Memory B cell (primary cell): ENCODE data around the gene NPC1L1.
"Not testable (repeated sequence)": the region's sequence is repeated elsewhere in the genome, so short reads cannot be mapped to it uniquely, and the experiment has no call there.

Experiments
- ATAC-seq: fragments of 150-1000 bp; cut with Tn5 transposase; 2 replicates; pipeline ENCODE4 v1.10.0; 2021; ENCODE audit warnings: low read depth, mild to moderate bottlenecking, moderate library complexity
- DNase-seq, 2 donors: peaks; one replicate each; pipeline ENCODE4 v3.0.0; 2022; ENCODE audit warnings: low spot score in 2 of 2
- H3K27ac Mint-ChIP-seq: one replicate; pipeline ENCODE4 v1.8.0; 2022; ENCODE audit warnings: mild to moderate bottlenecking, moderate library complexity, mixed read lengths
- H3K27me3 Mint-ChIP-seq: one replicate; pipeline ENCODE4 v1.8.0; 2022; ENCODE audit warnings: mixed read lengths
- H3K36me3 Mint-ChIP-seq: one replicate; pipeline ENCODE4 v1.8.0; 2022; ENCODE audit warnings: mild to moderate bottlenecking, mixed read lengths
- H3K4me1 Mint-ChIP-seq: one replicate; pipeline ENCODE4 v1.8.0; 2022; ENCODE audit warnings: mixed read lengths
- H3K4me3 Mint-ChIP-seq: one replicate; pipeline ENCODE4 v1.8.0; 2022; ENCODE audit warnings: mild to moderate bottlenecking, moderate library complexity, mixed read lengths
- H3K9me3 Mint-ChIP-seq: one replicate; pipeline ENCODE4 v1.8.0; 2022; ENCODE audit warnings: mixed read lengths

The NPC1L1 gene

DNA sequence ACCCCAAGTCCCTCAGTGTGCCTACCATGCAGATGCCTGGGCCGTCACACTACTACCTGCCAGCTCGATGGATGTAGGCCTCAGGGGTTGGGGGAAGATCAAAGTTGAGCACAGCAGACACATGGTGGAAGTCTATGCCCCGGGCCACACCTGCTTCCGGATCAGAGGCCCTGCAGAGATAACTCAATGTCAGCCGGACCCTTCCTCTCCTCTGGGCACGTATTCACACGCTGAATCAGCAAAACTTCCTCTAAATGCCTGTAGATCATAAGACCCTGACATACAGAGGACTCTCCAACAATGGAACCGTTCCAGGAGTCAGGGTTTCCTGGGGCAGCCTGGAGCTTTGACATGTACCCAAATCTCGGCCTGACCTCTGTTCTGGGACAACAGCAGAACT lies 28.8 kb upstream of the NPC1L1 start:
- Mint-ChIP-seq H3K27me3 (no peaks in the 10 kb centered on the region), H3K27ac (no peak overlapping the region), H3K9me3 (no peaks in the 10 kb centered on the region), H3K4me1 (peaks cover 25% of the 10 kb centered on the region), H3K4me3 (no peak overlapping the region), H3K36me3 (peaks cover 29% of the 10 kb centered on the region)
- ATAC-seq (no peak), DNase-seq (no peak)

DNA sequence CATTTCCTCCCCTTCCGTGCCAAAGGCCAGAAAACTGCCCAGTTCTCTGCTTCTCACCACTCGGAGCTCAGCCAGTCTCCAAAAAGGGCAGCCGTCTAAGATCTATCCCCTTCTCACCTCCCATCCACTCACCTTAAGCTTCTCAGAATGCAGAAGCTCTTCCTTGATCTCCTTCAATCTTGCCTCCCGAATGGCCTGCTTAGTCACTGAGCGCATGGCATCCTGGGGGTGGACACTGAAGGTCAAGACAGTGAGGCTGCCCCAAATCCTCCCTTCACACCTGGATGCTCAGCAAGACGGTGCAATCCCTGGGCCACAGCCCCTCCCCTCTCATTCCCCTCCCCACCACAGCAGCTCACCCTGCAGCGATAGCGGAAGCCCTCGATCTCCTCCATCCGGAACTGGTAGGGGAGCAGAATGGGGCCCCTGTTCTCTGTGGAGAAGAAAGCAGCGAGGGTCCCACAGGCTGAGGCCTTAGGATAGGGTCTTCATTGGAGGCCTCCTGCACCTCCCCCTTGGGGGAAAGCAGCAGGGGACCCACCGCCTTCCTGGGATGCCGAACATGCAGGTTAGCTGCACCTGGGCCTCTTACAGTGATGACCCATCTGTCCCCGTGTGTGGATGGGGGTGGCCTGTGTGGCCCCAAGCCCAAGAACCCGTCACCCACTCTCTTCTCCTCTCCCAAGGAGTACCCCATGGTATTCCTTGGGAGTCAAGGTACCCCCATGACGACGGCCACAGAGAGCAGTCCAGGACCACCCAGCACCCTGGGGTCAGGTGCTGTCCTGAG lies 27.8 kb upstream of the NPC1L1 start:
- H3K27me3 Mint-ChIP-seq = no peaks in the 10 kb centered on the region
- H3K4me3 Mint-ChIP-seq = no peak overlapping the region
- ATAC-seq (no peak), DNase-seq (no peak)
- no peak overlapping the region for H3K27ac Mint-ChIP-seq
- H3K9me3 Mint-ChIP-seq = no peaks in the 10 kb centered on the region
- H3K4me1 Mint-ChIP-seq = peaks cover 16% of the 10 kb centered on the region
- H3K36me3 Mint-ChIP-seq = peaks cover 32% of the 10 kb centered on the region

DNA sequence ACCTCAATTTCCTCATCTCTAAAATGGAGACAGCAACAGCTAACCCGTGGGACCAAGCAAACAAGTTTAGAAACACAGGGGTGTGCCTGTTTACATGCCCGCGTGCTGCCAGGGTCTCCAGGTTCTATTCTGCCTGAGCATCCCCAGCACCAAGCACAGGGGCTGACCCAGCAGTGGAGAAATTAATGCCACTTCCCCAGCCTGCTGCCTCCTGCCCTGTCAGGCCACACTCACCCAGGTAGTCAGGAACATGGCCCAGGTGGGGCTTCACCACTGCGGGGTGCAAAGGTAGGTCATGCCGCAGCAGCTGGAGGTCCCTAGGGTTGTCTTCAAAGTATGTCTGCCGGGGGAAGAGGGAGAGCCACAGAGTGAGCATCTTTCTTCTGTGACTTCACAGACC lies 26.8 kb upstream of the NPC1L1 start:
- H3K9me3 Mint-ChIP-seq = no peaks in the 10 kb centered on the region
- H3K27me3 Mint-ChIP-seq = no peaks in the 10 kb centered on the region
- DNase-seq (no peak), ATAC-seq (no peak)
- H3K27ac Mint-ChIP-seq = no peak overlapping the region
- H3K4me3 Mint-ChIP-seq = no peak overlapping the region
- peaks cover 15% of the 10 kb centered on the region for H3K4me1 Mint-ChIP-seq
- H3K36me3 Mint-ChIP-seq = peaks cover 32% of the 10 kb centered on the region

DNA sequence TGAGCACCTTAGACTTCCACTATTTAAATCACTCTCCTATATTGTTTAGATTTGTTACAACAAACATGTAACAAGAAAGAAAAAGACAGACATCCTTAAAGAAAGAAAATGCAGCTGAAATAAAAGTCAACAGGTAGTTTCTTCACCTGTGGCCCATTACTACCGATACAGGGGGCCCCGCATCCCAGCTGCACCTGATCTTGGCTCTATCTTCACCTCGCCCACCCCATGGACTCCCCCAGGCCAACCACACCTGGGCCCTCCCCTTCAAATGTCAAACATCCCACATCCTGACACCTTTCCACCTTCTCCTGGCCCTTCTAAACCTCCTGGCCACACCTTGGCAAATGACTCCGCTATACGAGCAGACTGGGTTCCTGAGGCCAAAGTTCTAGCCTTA lies 25.6 kb upstream of the NPC1L1 start:
- no peak for DNase-seq
- peaks cover 32% of the 10 kb centered on the region for H3K36me3 Mint-ChIP-seq
- H3K27me3 Mint-ChIP-seq = no peaks in the 10 kb centered on the region
- peaks cover 9% of the 10 kb centered on the region for H3K4me1 Mint-ChIP-seq
- no peak for ATAC-seq
- H3K9me3 Mint-ChIP-seq = no peaks in the 10 kb centered on the region
- no peak overlapping the region for H3K27ac Mint-ChIP-seq
- H3K4me3 Mint-ChIP-seq = no peak overlapping the region

DNA sequence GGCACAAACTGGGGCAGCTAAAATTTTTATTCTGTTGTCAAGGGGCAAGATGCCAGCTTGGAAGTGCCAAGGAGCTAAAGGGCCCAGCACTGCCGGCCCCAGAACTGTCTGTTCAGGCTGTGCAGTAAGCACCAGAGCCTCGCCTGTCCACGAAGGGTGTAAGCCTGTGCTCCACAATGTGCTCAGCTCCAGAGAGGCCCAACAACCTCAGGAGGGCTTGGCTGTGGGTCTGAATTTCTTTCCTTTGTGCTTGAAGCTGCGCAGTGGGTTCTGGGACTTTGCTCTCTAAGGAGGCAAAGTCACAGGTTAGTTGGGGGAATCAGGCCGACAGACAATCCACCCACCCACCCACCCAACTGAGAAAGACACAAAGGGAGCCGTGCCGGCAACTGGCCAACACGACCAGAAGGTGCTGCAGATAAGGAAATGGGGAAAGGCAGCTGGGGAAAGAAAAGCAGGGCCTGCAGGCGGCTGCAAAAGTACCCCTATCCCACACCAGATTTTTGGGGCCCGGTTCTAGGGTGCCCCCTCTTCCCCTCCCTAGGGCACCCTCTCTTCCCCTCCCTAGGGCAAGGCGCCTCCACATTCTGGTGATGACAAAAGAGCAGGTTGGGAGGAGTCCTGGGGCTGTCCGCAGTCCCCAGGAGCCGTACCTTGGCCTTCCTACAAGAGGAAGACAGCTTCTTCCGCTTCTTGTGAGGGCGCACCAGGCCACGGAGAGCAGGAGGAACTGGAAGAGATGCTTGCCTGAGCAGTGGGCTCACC lies 24.8 kb upstream of the NPC1L1 start:
- H3K4me3 Mint-ChIP-seq = no peak overlapping the region
- H3K27me3 Mint-ChIP-seq = no peaks in the 10 kb centered on the region
- H3K36me3 Mint-ChIP-seq = peaks cover 32% of the 10 kb centered on the region
- ATAC-seq (peak; percentile 46), DNase-seq (no peak)
- no peak overlapping the region for H3K27ac Mint-ChIP-seq
- H3K9me3 Mint-ChIP-seq = no peaks in the 10 kb centered on the region
- peaks cover 9% of the 10 kb centered on the region for H3K4me1 Mint-ChIP-seq

DNA sequence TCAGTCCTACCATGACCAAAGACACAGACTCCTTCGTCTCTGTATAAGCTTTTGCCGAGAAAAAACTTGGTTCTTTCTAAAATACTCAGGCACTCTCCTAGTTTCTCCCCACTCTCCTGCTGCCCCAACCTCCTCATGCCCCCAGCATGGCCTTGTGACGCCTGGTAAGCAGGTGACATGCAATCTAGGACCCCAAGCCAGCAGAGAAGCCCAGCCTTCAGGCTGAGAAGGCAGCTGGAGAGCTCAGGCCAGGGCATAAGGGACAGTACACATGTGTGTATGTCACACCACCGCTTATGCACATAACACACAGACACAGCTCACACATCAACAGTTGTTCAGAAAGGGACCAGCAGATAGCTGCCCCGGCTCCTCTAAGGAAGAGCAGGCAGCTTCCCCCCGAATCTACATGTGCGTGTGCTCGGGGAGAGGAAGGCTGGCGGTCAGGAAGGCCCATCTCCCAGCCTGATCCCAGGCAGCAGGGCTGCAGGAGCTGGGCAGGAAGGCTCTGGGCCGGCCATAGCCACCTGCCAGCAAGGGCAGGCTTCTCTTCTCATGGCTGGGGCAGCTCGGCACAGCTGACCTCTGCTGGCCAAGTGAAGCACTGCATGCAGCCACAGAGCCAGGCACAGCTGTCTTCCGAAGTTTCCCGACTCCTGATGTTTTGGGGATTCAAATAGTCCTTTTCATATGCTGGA lies 24.1 kb upstream of the NPC1L1 start:
- no peaks in the 10 kb centered on the region for H3K27me3 Mint-ChIP-seq
- peaks cover 9% of the 10 kb centered on the region for H3K4me1 Mint-ChIP-seq
- DNase-seq (peak; percentile 56 to 72), ATAC-seq (peak; percentile 94)
- H3K4me3 Mint-ChIP-seq = no peak overlapping the region
- H3K9me3 Mint-ChIP-seq = no peaks in the 10 kb centered on the region
- H3K27ac Mint-ChIP-seq = peak overlapping the region; percentile 45
- H3K36me3 Mint-ChIP-seq = peaks cover 32% of the 10 kb centered on the region

DNA sequence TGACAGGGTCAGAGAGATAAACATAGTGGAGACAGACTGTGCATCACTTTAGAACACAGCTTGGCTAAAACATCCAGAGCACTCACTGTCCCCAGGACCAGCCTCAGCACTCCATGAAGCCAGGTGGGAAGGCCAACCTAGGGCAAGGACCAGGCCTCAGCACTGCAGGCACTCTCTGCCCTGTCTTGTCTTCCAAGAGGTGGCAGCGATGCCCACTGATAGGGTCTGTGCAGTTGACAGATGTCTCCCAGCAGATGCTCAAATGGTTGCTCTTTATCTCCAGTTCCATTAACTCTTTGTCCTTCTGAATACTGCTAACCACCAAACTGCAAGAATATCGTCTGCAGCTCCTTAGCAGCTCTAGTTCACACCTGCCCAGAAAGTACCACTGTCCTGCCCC lies 23.5 kb upstream of the NPC1L1 start:
- Mint-ChIP-seq H3K27ac (no peak overlapping the region), H3K27me3 (no peaks in the 10 kb centered on the region)
- no peak for ATAC-seq

DNA sequence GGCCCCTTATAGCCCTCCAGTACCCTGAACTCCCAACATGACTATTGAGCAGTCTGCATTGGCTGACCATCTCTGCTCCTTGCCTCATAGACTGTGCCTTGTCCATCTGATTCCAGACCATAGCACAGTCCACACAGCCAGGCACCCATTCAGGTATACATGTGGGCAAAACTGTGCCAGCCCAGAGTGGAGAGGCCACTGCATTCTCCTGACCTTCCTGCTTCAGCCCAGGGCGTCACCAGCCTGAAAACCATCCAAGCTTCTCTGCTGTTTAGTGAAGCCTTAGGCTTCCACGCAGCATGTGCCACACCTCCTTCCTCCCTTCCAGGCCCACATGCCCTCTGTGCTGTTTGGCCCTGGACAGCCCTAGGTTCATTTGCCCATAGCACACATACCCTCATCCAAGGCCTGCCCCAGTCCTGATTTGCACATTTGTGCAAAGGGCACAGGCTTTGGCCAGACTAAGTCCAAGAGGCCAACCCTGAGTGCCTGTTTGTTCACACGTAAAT lies 22.1 kb upstream of the NPC1L1 start:
- H3K27me3 Mint-ChIP-seq = no peaks in the 10 kb centered on the region
- H3K27ac Mint-ChIP-seq = peak overlapping the region; percentile 35
- DNase-seq = no peak
- no peak for ATAC-seq
- H3K4me3 Mint-ChIP-seq = no peak overlapping the region
- H3K9me3 Mint-ChIP-seq = no peaks in the 10 kb centered on the region
- H3K4me1 Mint-ChIP-seq = peaks cover 9% of the 10 kb centered on the region
- peaks cover 17% of the 10 kb centered on the region for H3K36me3 Mint-ChIP-seq

More for the DNA sequence above, 23.5 kb upstream of the NPC1L1 start:
- Mint-ChIP-seq H3K4me3 (no peak overlapping the region), H3K36me3 (peaks cover 28% of the 10 kb centered on the region), H3K9me3 (no peaks in the 10 kb centered on the region), H3K4me1 (peaks cover 9% of the 10 kb centered on the region)
- no peak for DNase-seq

DNA sequence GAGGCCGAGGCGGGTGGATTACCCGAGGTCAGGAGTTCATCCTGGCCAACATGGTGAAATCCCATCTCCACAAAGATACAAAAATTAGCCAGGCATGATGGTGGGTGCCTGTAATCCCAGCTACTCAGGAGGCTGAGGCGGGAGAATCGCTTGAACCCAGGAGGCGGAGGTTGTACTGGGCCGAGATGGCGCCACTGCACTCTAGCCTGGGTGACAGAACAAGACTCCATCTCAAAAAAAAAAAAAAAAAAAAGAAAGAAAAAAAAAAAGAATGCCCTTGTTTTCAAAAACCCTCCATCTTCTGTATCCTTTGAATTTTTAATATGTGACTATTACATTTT lies 21.5 kb upstream of the NPC1L1 start:
- DNase-seq, H3K4me3 Mint-ChIP-seq, H3K27ac Mint-ChIP-seq, H3K27me3 Mint-ChIP-seq, H3K4me1 Mint-ChIP-seq, ATAC-seq, H3K9me3 Mint-ChIP-seq: not testable (repeated sequence)
- peaks cover 14% of the 10 kb centered on the region for H3K36me3 Mint-ChIP-seq

DNA sequence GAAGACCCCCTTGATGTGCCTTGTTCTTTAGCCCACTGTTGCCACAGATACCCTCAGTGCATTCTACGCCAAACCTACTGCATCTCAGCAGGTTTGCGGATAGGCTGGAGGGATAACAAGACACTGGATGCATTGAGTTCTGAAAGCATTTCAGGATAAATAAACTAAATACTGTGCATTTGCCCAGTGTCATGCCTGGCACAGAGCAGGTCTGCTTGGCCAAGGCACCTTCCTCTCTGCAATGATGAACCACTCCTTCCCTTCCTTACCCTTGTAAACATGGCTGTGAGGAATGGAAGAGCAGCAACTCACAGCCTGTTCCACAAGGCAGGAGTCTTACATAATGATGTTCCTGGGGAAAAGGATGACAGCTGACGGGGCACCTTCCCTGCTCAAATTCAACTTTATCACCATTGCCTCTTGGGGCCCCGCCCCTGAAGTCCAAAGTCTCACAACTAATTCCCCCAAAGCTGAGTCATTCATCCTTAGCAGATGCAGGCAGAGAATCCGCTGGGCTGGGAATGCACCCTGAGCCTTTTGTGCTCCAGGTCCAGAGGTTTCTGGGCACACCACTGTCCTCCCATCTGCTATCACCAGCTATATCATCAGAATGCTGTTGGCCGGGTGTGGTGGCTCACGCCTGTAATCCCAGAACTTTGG lies 21.0 kb upstream of the NPC1L1 start:
- DNase-seq = no peak
- Mint-ChIP-seq H3K27me3 (peaks cover 2% of the 10 kb centered on the region), H3K9me3 (no peaks in the 10 kb centered on the region), H3K4me1 (peaks cover 5% of the 10 kb centered on the region), H3K27ac (no peak overlapping the region), H3K4me3 (no peak overlapping the region), H3K36me3 (peaks cover 9% of the 10 kb centered on the region)
- no peak for ATAC-seq

DNA sequence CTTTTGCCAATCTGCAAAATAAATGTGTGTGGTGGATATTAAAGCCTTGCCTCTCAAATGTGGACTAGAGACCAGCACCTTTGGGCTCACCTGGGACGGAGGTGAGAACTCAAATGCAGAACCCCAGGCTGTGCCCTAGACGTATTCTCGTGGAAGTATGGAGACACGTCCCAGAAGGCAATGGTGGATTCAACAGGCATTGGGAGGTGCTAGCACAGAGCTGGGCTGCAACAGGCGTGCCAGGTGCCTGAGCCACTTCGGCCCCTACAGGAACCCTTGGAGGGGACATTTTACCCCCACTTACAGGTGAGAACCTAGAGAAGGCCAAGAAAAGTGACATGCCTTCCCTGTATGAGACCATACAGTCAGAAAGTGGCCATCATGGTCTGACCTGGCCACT lies 20.4 kb upstream of the NPC1L1 start:
- Mint-ChIP-seq H3K4me1 (peaks cover 3% of the 10 kb centered on the region), H3K27ac (no peak overlapping the region), H3K36me3 (peaks cover 8% of the 10 kb centered on the region), H3K9me3 (no peaks in the 10 kb centered on the region), H3K4me3 (no peak overlapping the region), H3K27me3 (peaks cover 2% of the 10 kb centered on the region)
- no peak for DNase-seq
- ATAC-seq = no peak

DNA sequence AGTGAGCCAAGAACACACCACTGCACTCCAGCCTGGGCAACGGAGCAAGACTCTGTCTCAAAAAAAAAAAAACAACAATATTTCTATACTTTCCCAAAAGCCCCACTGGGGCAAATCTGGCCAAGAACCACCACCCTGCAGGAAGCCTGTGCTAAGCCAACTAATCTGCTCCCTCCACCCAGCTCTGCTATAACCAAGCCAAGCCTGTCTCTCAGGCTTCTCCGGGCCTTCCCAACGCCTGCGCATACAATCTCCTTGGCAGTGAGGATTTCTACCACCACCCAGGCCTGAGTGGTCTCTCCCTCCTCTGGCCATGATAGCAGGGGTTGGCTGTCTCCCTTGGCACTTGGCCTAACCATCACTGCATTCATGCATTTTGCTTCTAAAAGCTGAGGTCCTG lies 18.4 kb upstream of the NPC1L1 start:
- ATAC-seq (no peak), DNase-seq (no peak)
- no peak overlapping the region for H3K4me3 Mint-ChIP-seq
- no peaks in the 10 kb centered on the region for H3K36me3 Mint-ChIP-seq
- H3K9me3 Mint-ChIP-seq = no peaks in the 10 kb centered on the region
- H3K27me3 Mint-ChIP-seq = peaks cover 2% of the 10 kb centered on the region
- H3K27ac Mint-ChIP-seq = no peak overlapping the region
- peaks cover 3% of the 10 kb centered on the region for H3K4me1 Mint-ChIP-seq

DNA sequence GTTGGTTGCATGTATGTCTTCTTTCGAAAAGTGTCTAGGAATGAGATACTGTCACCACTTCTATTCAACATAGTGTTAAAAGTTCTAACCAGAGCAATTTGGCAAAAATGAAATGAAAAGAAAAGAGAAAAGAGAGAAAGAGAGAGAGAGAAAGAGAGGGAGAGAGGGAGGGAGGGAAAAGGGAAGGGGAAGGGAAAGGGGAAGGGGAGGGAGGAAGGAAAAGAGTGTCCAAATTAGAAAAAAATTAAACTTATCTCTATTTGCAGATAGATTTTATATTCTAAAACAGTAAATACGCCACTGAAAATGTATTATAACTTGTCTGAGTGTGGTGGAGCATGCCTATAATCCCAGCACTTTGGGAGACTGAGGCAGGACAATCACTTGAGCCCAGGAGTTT lies 16.4 kb upstream of the NPC1L1 start:
- H3K4me3 Mint-ChIP-seq = no peak overlapping the region

DNA sequence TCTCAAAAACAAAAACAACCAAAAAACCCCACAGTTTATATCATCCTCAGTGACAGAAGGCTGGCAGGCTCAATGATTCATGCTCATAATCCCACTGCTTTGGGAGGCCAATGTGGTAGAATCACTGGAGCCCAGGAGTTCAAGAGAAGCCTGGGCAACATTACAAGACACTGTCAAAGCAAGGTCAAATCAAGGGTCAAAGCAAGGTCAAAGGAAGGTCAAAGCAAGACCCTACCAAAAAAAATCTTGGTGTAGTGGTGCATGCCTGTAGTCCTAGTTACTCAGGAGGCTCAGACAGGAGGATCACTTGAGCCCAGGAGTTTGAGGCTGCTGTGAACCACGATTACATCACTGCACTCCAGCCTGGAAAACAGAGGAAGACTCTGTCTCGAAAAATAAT lies 14.2 kb upstream of the NPC1L1 start:
- Mint-ChIP-seq H3K27ac (no peak overlapping the region), H3K27me3 (peaks cover 3% of the 10 kb centered on the region), H3K36me3 (no peaks in the 10 kb centered on the region), H3K4me1 (no peaks in the 10 kb centered on the region), H3K9me3 (no peaks in the 10 kb centered on the region), H3K4me3 (no peak overlapping the region)
- DNase-seq = no peak
- ATAC-seq = no peak

More for the DNA sequence above, 16.4 kb upstream of the NPC1L1 start:
- Mint-ChIP-seq H3K36me3 (no peaks in the 10 kb centered on the region), H3K27me3 (peaks cover 2% of the 10 kb centered on the region), H3K9me3 (no peaks in the 10 kb centered on the region), H3K4me1 (no peaks in the 10 kb centered on the region), H3K27ac (no peak overlapping the region)
- ATAC-seq = no peak
- no peak for DNase-seq
